Measurements from ENCODE around the gene COL20A1. TPM values are rescaled to one million over a fixed set of nuclear protein-coding genes. Genes with fewer than 3 reads are reported as not detected.

COL20A1 gene
- polyA plus RNA-seq, 2 of the 4 experiments (the other 2 are of a cell fraction): 0.21 to 0.93 TPM

- TF ChIP-seq, protein P1, sequence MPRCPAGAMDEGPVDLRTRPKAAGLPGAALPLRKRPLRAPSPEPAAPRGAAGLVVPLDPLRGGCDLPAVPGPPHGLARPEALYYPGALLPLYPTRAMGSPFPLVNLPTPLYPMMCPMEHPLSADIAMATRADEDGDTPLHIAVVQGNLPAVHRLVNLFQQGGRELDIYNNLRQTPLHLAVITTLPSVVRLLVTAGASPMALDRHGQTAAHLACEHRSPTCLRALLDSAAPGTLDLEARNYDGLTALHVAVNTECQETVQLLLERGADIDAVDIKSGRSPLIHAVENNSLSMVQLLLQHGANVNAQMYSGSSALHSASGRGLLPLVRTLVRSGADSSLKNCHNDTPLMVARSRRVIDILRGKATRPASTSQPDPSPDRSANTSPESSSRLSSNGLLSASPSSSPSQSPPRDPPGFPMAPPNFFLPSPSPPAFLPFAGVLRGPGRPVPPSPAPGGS (IDR thresholded peaks at IDR 0.05): no peak
Observed at GRCh38 chr20:63311186-63311832, 18.3 kb downstream of the COL20A1 start (continued).

DNA sequence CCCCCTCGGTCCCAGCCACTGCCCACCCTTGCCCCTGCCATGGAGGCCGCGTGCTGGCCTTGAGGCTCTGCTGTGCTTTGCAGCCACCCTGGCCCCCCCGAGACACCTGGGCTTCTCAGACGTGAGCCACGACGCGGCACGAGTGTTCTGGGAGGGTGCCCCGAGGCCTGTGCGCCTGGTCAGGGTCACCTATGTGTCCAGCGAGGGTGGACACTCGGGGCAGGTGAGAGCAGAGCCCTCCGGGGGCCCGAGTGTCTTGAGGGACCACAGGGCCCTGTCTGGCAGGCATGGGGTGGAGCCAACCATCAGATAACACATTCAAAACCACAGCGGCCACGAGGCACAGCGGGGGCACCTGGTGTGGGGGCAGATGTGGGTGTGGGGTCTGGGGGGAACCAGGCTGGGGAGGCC is 18.9 kb downstream of the COL20A1 start:
- DNase-seq (ENCODE audit: low read depth in 1 of 2, low spot score in 1 of 2) (no peak), ATAC-seq (no peak), FAIRE-seq (no peak)
- POLR2A ChIA-PET: no interaction called here
- no peak overlapping the region for H3K27ac ChIP-seq
- no peak for TF ChIP-seq MAX (IDR thresholded peaks at IDR 0.05)
- no peak for TF ChIP-seq NR3C1 (IDR thresholded peaks at IDR 0.05)
- no peak for TF ChIP-seq NPAS2 (CRISPR knock-in tag; IDR thresholded peaks at IDR 0.05; ENCODE audit: borderline replicate concordance)
- H3K4me3 ChIP-seq: no peak overlapping the region
- CTCF ChIA-PET: interaction anchor here (2.0 to 5.3 kb wide), 3 partner anchors 20 to 68 kb away, joined by 4 to 139 read pairs (median 31); partner anchors contain the start of gene COL20A1
- H3K4me1 ChIP-seq: peaks cover 12% of the 10 kb centered on the region; the same call in 2 of the 3 replicates
- H3K9me3 ChIP-seq: no peaks in the 10 kb centered on the region
- 77% methylated on average over 13 of the region's 18 CpGs for WGBS (ENCODE audit: missing lambda C conversion rate)
- no peak overlapping the region for H3K4me2 ChIP-seq

DNA sequence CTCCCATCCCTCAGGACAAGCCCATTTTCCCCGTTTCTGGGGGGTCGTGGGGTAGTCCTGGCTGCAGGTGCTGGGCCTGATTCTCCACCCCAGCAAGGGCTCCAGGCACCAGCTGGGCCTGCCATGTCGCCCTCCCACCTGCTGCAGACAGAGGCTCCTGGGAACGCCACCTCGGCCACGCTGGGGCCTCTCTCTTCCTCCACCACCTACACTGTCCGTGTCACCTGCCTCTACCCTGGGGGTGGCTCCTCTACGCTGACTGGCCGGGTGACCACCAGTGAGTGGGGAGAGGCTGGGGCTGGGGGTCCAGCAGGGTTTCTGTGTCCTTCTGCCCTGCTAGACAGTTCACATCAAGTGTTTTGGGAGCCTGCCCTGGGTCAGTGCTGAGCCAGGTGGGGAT is 19.3 kb downstream of the COL20A1 start:
- no peak overlapping the region for H3K4me3 ChIP-seq
- H3K4me1 ChIP-seq: peaks cover 12% of the 10 kb centered on the region; the same call in 2 of the 3 replicates
- ChIA-PET POLR2A (no interaction called here), CTCF (interaction anchor here (4.9 kb wide), 1 partner anchor 21 kb away, joined by 31 read pairs; the partner anchor contains the start of gene COL20A1)
- FAIRE-seq (no peak), DNase-seq (ENCODE audit: low read depth in 1 of 2, low spot score in 1 of 2) (no peak), ATAC-seq (no peak)
- no peak for TF ChIP-seq RFX5 (IDR thresholded peaks at IDR 0.05)
- no peak for TF ChIP-seq HOXA7 (CRISPR knock-in tag; IDR thresholded peaks at IDR 0.05)
- no peak for TF ChIP-seq EP300 (IDR thresholded peaks at IDR 0.05)
- TF ChIP-seq TFCP2L1 (CRISPR knock-in tag; IDR thresholded peaks at IDR 0.05): no peak
- TF ChIP-seq CHD4 (IDR thresholded peaks at IDR 0.05; ENCODE audit: borderline replicate concordance): no peak
- no peak for TF ChIP-seq GATA3 (IDR thresholded peaks at IDR 0.05; ENCODE audit: borderline replicate concordance)
- no peak for TF ChIP-seq ZFP36 (IDR thresholded peaks at IDR 0.05; ENCODE audit: borderline replicate concordance, partially characterized antibody)
- TF ChIP-seq ESRRA (IDR thresholded peaks at IDR 0.05; ENCODE audit: borderline replicate concordance, low read length): no peak
- 72% methylated on average over 6 of the region's 9 CpGs for WGBS (ENCODE audit: missing lambda C conversion rate)
- no peaks in the 10 kb centered on the region for H3K9me3 ChIP-seq
- no peak overlapping the region for H3K27ac ChIP-seq
- no peak overlapping the region for H3K4me2 ChIP-seq

- ATAC-seq (no peak), FAIRE-seq (no peak), DNase-seq (ENCODE audit: low read depth in 1 of 2, low spot score in 1 of 2) (no peak)
- TF ChIP-seq GATA3 (IDR thresholded peaks at IDR 0.05; ENCODE audit: borderline replicate concordance) (no peak), CBX2 (IDR thresholded peaks at IDR 0.05; ENCODE audit: borderline replicate concordance, low read depth) (no peak), ESRRA (IDR thresholded peaks at IDR 0.05; ENCODE audit: borderline replicate concordance, low read length) (no peak), HMGXB4 (CRISPR knock-in tag; IDR thresholded peaks at IDR 0.05; ENCODE audit: borderline replicate concordance) (no peak), JUN (IDR thresholded peaks at IDR 0.05) (no peak), MAZ (IDR thresholded peaks at IDR 0.05; ENCODE audit: borderline replicate concordance, low read depth, low read length) (no peak), FOXS1 (CRISPR knock-in tag; IDR thresholded peaks at IDR 0.05) (no peak)
- TF ChIP-seq, protein P2, sequence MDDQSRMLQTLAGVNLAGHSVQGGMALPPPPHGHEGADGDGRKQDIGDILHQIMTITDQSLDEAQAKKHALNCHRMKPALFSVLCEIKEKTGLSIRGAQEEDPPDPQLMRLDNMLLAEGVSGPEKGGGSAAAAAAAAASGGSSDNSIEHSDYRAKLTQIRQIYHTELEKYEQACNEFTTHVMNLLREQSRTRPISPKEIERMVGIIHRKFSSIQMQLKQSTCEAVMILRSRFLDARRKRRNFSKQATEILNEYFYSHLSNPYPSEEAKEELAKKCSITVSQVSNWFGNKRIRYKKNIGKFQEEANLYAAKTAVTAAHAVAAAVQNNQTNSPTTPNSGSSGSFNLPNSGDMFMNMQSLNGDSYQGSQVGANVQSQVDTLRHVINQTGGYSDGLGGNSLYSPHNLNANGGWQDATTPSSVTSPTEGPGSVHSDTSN (IDR thresholded peaks at IDR 0.05): no peak
- Histone ChIP-seq H3K4me1 (peaks cover 12% of the 10 kb centered on the region; the same call in 2 of the 3 replicates), H3K4me2 (no peak overlapping the region), H3K27ac (no peak overlapping the region), H3K9me3 (no peaks in the 10 kb centered on the region), H3K4me3 (no peak overlapping the region)
- CTCF ChIA-PET: interaction anchor here (4.9 kb wide), 1 partner anchor 21 kb away, joined by 31 read pairs; the partner anchor contains the start of gene COL20A1
- 86% methylated on average over 10 of the region's 22 CpGs for WGBS (ENCODE audit: missing lambda C conversion rate)
- POLR2A ChIA-PET: no interaction called here
Observed at GRCh38 chr20:63312690-63313348, 19.8 kb downstream of the COL20A1 start.

All from A549 (cell line).